Nephron progenitor cell (in vitro differentiated cells): ENCODE results near the gene MCF2L2.
"Not testable (repeated sequence)": the region's sequence is repeated elsewhere in the genome, so short reads cannot be mapped to it uniquely, and the experiment has no call there.

Experiments
- DNase-seq: peaks from one replicate; pipeline ENCODE4 v3.0.0; 2021
- H3K27ac Mint-ChIP-seq: 2 replicates; pipeline ENCODE4 v1.8.0; 2021; ENCODE audit warnings: mild to moderate bottlenecking, moderate library complexity, mixed read lengths
- H3K27me3 Mint-ChIP-seq: 2 replicates; pipeline ENCODE4 v1.8.0; 2021; ENCODE audit warnings: mild to moderate bottlenecking, low read depth, mixed read lengths; ENCODE audit not compliant: poor library complexity
- H3K36me3 Mint-ChIP-seq: 2 replicates; pipeline ENCODE4 v1.8.0; 2021; ENCODE audit warnings: low read depth, mixed read lengths
- H3K4me1 Mint-ChIP-seq: 2 replicates; pipeline ENCODE4 v1.8.0; 2021; ENCODE audit warnings: mixed read lengths
- H3K4me3 Mint-ChIP-seq: 2 replicates; pipeline ENCODE4 v1.8.0; 2021; ENCODE audit warnings: mild to moderate bottlenecking, moderate library complexity, mixed read lengths
- H3K9me3 Mint-ChIP-seq: 2 replicates; pipeline ENCODE4 v1.8.0; 2021; ENCODE audit warnings: mild to moderate bottlenecking, moderate library complexity, mixed read lengths
- CTCF ChIP-seq: fragments of 200-600 bp; sonication (generic); IDR thresholded peaks from 2 replicates; pipeline ENCODE4 v1.5.0; 2021; ENCODE audit warnings: antibody characterized with exemption

Gene MCF2L2

GRCh38 chr3:183434503-183434902 is 6.1 kb upstream of the MCF2L2 start:
- Mint-ChIP-seq H3K4me3 (no peak overlapping the region), H3K27me3 (peaks cover 24% of the 10 kb centered on the region), H3K36me3 (no peaks in the 10 kb centered on the region), H3K4me1 (peaks cover 30% of the 10 kb centered on the region), H3K27ac (peak overlapping the region; percentile 17), H3K9me3 (no peaks in the 10 kb centered on the region)
- no peak for TF ChIP-seq CTCF
- no peak for DNase-seq

- no peak for TF ChIP-seq CTCF
- Mint-ChIP-seq H3K27me3 (peaks cover 60% of the 10 kb centered on the region), H3K36me3 (no peaks in the 10 kb centered on the region), H3K9me3 (no peaks in the 10 kb centered on the region), H3K27ac (no peak overlapping the region), H3K4me1 (peaks cover 25% of the 10 kb centered on the region), H3K4me3 (no peak overlapping the region)
- no peak for DNase-seq
Observed at GRCh38 chr3:183430325-183430957, 2.0 kb upstream of the MCF2L2 start.

DNA sequence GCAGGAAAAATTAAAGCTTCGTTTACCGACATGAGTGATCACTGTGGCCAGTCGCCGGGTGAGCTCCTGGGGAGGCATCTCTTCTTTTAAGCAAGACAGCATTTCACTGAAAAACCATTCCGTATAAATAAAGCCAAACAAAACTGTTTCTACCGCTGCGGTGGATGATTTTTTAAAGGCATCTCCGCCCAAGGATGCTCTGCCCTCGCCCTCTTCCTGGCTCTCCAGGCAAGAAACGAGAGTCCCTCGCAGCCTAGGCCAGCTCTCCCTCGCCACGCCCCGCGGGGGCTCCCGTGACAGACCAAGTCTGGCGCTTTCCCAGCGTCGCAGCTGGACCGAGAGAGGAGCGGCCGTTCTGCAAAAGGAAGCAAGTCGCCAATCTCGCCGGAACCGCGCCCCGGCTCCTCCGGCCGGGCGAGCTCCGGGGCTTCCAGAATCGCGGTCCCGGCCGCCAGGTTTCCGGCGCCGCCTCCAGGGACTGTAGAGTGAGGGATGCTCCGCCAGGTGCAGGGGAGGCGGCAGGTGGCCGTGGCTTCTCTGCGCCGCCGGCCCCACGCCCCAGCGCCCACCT is 458 bp downstream of the MCF2L2 start:
- Mint-ChIP-seq H3K27ac (no peak overlapping the region), H3K4me3 (peak overlapping the region; percentile 83), H3K9me3 (no peaks in the 10 kb centered on the region), H3K27me3 (peaks cover 64% of the 10 kb centered on the region), H3K36me3 (no peaks in the 10 kb centered on the region), H3K4me1 (peaks cover 5% of the 10 kb centered on the region)
- peak; percentile 67 for DNase-seq
- no peak for TF ChIP-seq CTCF

- H3K27me3 Mint-ChIP-seq = peaks cover 64% of the 10 kb centered on the region
- H3K36me3 Mint-ChIP-seq = no peaks in the 10 kb centered on the region
- H3K9me3 Mint-ChIP-seq = no peaks in the 10 kb centered on the region
- H3K27ac Mint-ChIP-seq = no peak overlapping the region
- DNase-seq = peak; percentile 18
- TF ChIP-seq CTCF = no peak
- H3K4me1 Mint-ChIP-seq = peaks cover 5% of the 10 kb centered on the region
- H3K4me3 Mint-ChIP-seq = peak overlapping the region; percentile 83
Observed at GRCh38 chr3:183427196-183427875, 1.1 kb downstream of the MCF2L2 start.

GRCh38 chr3:183418807-183419206 is 9.6 kb downstream of the MCF2L2 start:
- Mint-ChIP-seq H3K36me3 (peaks cover 27% of the 10 kb centered on the region), H3K9me3 (peaks cover 52% of the 10 kb centered on the region)
- not testable (repeated sequence) for H3K4me3 Mint-ChIP-seq, DNase-seq, H3K4me1 Mint-ChIP-seq, H3K27ac Mint-ChIP-seq, H3K27me3 Mint-ChIP-seq

DNA sequence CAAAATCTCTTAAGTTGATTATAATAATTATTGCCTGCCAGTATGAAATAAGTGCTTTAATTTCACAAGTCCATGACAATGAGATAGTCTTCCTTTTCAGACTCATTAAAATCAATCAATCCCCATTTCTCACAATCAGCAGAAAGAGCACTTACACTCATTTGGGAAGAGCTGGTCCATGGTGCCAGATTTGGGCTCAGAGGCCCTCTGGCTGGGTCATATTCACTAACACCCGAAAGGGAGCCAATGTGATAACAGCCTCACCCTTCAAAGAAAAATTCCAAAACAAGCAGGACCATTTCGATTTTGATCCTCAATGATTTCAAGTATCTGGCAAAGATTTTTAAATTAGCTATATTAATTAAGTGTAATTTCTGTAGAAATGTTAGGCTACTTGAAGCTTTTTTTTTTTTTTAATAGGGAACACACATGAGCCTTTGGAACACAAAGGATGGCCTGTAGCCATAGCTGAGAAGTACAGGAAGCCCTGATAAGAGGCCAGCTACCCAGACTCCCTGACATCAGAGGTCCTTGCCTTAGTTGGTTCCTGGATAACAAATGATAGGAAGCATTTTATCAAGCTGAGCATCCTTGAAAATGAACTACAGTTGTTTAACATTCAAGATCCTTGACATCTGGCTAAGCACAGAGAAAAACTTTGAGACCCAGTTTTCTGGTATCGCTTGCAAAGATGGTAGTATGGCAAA is 17.1 kb downstream of the MCF2L2 start:
- Mint-ChIP-seq H3K36me3 (no peaks in the 10 kb centered on the region), H3K9me3 (no peaks in the 10 kb centered on the region), H3K4me1 (no peaks in the 10 kb centered on the region), H3K27me3 (peaks cover 3% of the 10 kb centered on the region), H3K4me3 (no peak overlapping the region), H3K27ac (no peak overlapping the region)
- TF ChIP-seq CTCF = no peak
- no peak for DNase-seq
